ENCODE measurements around the gene ATP11B. TPM values are rescaled to one million over a fixed set of nuclear protein-coding genes. Genes with fewer than 3 reads are reported as not detected.

The ATP11B gene
- total RNA-seq, 2 donors from 2014 or later: 91.1 to 105 TPM

DNA sequence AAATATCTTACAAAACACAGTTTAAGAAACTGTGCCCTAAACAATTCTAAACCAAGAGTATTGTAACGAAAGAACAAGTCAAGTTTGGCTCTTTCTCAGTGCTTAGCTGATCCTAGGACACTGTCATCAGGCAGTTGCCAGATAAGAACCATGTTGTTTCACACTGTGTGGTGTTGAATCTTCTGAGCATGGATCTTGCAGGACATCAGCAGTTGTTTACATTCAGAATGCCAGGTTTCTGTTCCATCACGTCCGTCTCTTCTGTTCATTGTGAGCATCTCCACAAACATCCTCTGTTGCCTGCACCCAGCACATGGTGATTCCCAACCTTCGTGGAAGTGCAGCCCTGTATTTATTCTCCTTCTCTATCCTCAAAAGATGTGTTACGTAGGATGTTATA is 119.2 kb downstream of the ATP11B start:
- Mint-ChIP-seq H3K4me3 (no peak overlapping the region), H3K36me3 (ENCODE audit: insufficient read depth in 2 of 2) (peaks cover 4 to 5% of the 10 kb centered on the region in 2 donors), H3K4me1 (ENCODE audit: low read depth) (peaks cover 57% of the 10 kb centered on the region), H3K27ac (peak overlapping the region; percentile 58), H3K9me3 (no peaks in the 10 kb centered on the region), H3K27me3 (ENCODE audit: low read depth) (no peaks in the 10 kb centered on the region)
- DNase-seq (no peak), ATAC-seq (replicated peaks in 1 of 2) (no peak)

DNA sequence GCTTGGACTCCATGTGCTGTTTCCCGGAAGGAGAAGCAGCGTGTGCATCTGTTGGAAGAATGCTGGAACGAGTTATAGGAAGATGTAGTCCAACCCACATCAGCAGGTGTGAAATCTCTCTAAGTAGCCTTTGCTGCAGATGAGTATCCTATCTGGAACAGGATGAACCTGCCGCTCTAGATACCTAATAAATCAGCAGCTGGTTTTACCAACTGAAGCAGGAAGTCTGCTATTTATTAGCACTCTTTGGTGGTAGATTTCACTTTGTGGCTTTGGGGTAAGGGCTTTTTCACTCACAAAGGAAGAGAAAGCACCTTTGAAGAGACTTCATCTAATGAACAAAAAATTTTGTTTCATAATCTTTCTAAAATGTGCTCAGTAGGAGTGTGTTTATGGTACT is 120.6 kb downstream of the ATP11B start:
- H3K4me3 Mint-ChIP-seq: peak overlapping the region in 1 of 2 donors; percentile 10
- peaks cover 56% of the 10 kb centered on the region for H3K4me1 Mint-ChIP-seq (ENCODE audit: low read depth)
- no peaks in the 10 kb centered on the region for H3K27me3 Mint-ChIP-seq (ENCODE audit: low read depth)
- H3K27ac Mint-ChIP-seq: peak overlapping the region; percentile 18
- DNase-seq (no peak), ATAC-seq (replicated peaks in 1 of 2) (peak in 1 of 2 donors; percentile 16)
- H3K9me3 Mint-ChIP-seq: no peaks in the 10 kb centered on the region
- peaks cover 4 to 5% of the 10 kb centered on the region in 2 donors for H3K36me3 Mint-ChIP-seq (ENCODE audit: insufficient read depth in 2 of 2)

DNA sequence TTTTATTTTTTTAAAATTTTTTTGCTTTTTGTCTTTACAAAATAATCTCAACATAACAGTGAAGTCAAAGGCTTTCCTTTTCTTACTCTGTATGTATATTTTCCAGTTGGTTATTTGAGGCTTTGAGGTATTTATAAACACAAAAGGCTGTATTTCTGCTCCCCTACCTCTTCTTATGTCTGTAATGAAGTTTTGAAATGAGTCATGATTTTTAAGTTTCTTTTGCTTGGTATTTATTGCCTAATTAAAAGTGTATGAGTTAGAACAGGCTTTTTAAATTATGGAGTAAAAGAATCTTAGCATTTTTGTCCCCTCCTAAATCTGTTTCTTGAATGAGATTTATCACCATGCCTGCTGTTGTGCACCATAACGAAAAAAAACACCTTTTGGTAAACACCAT is 121.0 kb downstream of the ATP11B start:
- DNase-seq (no peak), ATAC-seq (replicated peaks in 1 of 2) (no peak)
- Mint-ChIP-seq H3K27ac (peak overlapping the region; percentile 57), H3K36me3 (ENCODE audit: insufficient read depth in 2 of 2) (peaks cover 4 to 5% of the 10 kb centered on the region in 2 donors), H3K9me3 (no peaks in the 10 kb centered on the region), H3K4me1 (ENCODE audit: low read depth) (peaks cover 52% of the 10 kb centered on the region), H3K4me3 (peak overlapping the region in 1 of 2 donors; percentile 36), H3K27me3 (ENCODE audit: low read depth) (no peaks in the 10 kb centered on the region)

- no peak overlapping the region for H3K4me3 Mint-ChIP-seq
- H3K27ac Mint-ChIP-seq: no peak overlapping the region
- ATAC-seq (replicated peaks in 1 of 2) (no peak), DNase-seq (no peak)
- H3K36me3 Mint-ChIP-seq (ENCODE audit: insufficient read depth in 2 of 2): peaks cover 4 to 5% of the 10 kb centered on the region in 2 donors
- no peaks in the 10 kb centered on the region for H3K27me3 Mint-ChIP-seq (ENCODE audit: low read depth)
- H3K9me3 Mint-ChIP-seq: no peaks in the 10 kb centered on the region
- peaks cover 28% of the 10 kb centered on the region for H3K4me1 Mint-ChIP-seq (ENCODE audit: low read depth)
These were observed 123.8 kb downstream of the ATP11B start for GRCh38 chr3:182917134-182917533.

- peaks cover 1 to 6% of the 10 kb centered on the region in 2 donors for H3K36me3 Mint-ChIP-seq (ENCODE audit: insufficient read depth in 2 of 2)
- H3K27me3 Mint-ChIP-seq (ENCODE audit: low read depth): no peaks in the 10 kb centered on the region
- no peak for DNase-seq
- ATAC-seq (replicated peaks in 1 of 2): no peak
- peaks cover under 1% of the 10 kb centered on the region for H3K4me1 Mint-ChIP-seq (ENCODE audit: low read depth)
- H3K4me3 Mint-ChIP-seq: no peak overlapping the region
- no peaks in the 10 kb centered on the region for H3K9me3 Mint-ChIP-seq
- no peak overlapping the region for H3K27ac Mint-ChIP-seq
These were observed 126.6 kb downstream of the ATP11B start for GRCh38 chr3:182919866-182920357.

DNA sequence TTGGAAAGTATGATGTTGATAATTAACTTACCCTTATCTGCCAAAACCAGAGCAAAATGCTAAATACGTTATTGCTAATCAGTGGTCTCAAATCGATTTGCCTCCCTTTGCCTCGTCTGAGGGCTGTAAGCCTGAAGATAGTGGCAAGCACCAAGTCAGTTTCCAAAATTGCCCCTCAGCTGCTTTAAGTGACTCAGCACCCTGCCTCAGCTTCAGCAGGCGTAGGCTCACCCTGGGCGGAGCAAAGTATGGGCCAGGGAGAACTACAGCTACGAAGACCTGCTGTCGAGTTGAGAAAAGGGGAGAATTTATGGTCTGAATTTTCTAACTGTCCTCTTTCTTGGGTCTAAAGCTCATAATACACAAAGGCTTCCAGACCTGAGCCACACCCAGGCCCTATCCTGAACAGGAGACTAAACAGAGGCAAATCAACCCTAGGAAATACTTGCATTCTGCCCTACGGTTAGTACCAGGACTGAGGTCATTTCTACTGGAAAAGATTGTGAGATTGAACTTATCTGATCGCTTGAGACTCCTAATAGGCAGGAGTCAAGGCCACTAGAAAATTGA is 127.3 kb downstream of the ATP11B start:
- no peak for ATAC-seq (replicated peaks in 1 of 2)
- Mint-ChIP-seq H3K9me3 (no peaks in the 10 kb centered on the region), H3K27ac (peak overlapping the region; percentile 42), H3K27me3 (ENCODE audit: low read depth) (no peaks in the 10 kb centered on the region), H3K4me1 (ENCODE audit: low read depth) (no peaks in the 10 kb centered on the region), H3K36me3 (ENCODE audit: insufficient read depth in 2 of 2) (peaks cover 1 to 6% of the 10 kb centered on the region in 2 donors), H3K4me3 (no peak overlapping the region)
- DNase-seq: no peak

- Mint-ChIP-seq H3K36me3 (ENCODE audit: insufficient read depth in 2 of 2) (peaks cover 4 to 6% of the 10 kb centered on the region in 2 donors), H3K27me3 (ENCODE audit: low read depth) (no peaks in the 10 kb centered on the region), H3K4me3 (no peak overlapping the region), H3K4me1 (ENCODE audit: low read depth) (no peaks in the 10 kb centered on the region), H3K27ac (no peak overlapping the region), H3K9me3 (peaks cover 0 to 4% of the 10 kb centered on the region in 2 donors)
- no peak for DNase-seq
- no peak for ATAC-seq (replicated peaks in 1 of 2)
These were observed 128.5 kb downstream of the ATP11B start for GRCh38 chr3:182921665-182922355.

GRCh38 chr3:182925330-182925943 is 132.1 kb downstream of the ATP11B start:
- H3K27me3 Mint-ChIP-seq (ENCODE audit: low read depth): no peaks in the 10 kb centered on the region
- ATAC-seq (replicated peaks in 1 of 2) (no peak), DNase-seq (no peak)
- H3K36me3 Mint-ChIP-seq (ENCODE audit: insufficient read depth in 2 of 2): peaks cover 4 to 11% of the 10 kb centered on the region in 2 donors
- H3K27ac Mint-ChIP-seq: peak overlapping the region; percentile 54
- H3K4me1 Mint-ChIP-seq (ENCODE audit: low read depth): no peaks in the 10 kb centered on the region
- H3K4me3 Mint-ChIP-seq: no peak overlapping the region
- H3K9me3 Mint-ChIP-seq: peaks cover 0 to 4% of the 10 kb centered on the region in 2 donors

GRCh38 chr3:182925944-182926337 is 132.6 kb downstream of the ATP11B start:
- Mint-ChIP-seq H3K9me3 (peaks cover 0 to 4% of the 10 kb centered on the region in 2 donors), H3K27ac (no peak overlapping the region), H3K4me1 (ENCODE audit: low read depth) (no peaks in the 10 kb centered on the region), H3K36me3 (ENCODE audit: insufficient read depth in 2 of 2) (peaks cover 4 to 13% of the 10 kb centered on the region in 2 donors), H3K27me3 (ENCODE audit: low read depth) (no peaks in the 10 kb centered on the region), H3K4me3 (no peak overlapping the region)
- ATAC-seq (replicated peaks in 1 of 2): no peak
- no peak for DNase-seq

GRCh38 chr3:182935803-182936202 is 142.5 kb downstream of the ATP11B start:
- H3K9me3 Mint-ChIP-seq: peaks cover 0 to 2% of the 10 kb centered on the region in 2 donors
- DNase-seq: no peak
- H3K4me3 Mint-ChIP-seq: no peak overlapping the region
- no peaks in the 10 kb centered on the region for H3K27me3 Mint-ChIP-seq (ENCODE audit: low read depth)
- ATAC-seq (replicated peaks in 1 of 2): peak in 1 of 2 donors; percentile 30
- H3K4me1 Mint-ChIP-seq (ENCODE audit: low read depth): peaks cover 20% of the 10 kb centered on the region
- peak overlapping the region; percentile 49 for H3K27ac Mint-ChIP-seq
- peaks cover 6 to 9% of the 10 kb centered on the region in 2 donors for H3K36me3 Mint-ChIP-seq (ENCODE audit: insufficient read depth in 2 of 2)

DNA sequence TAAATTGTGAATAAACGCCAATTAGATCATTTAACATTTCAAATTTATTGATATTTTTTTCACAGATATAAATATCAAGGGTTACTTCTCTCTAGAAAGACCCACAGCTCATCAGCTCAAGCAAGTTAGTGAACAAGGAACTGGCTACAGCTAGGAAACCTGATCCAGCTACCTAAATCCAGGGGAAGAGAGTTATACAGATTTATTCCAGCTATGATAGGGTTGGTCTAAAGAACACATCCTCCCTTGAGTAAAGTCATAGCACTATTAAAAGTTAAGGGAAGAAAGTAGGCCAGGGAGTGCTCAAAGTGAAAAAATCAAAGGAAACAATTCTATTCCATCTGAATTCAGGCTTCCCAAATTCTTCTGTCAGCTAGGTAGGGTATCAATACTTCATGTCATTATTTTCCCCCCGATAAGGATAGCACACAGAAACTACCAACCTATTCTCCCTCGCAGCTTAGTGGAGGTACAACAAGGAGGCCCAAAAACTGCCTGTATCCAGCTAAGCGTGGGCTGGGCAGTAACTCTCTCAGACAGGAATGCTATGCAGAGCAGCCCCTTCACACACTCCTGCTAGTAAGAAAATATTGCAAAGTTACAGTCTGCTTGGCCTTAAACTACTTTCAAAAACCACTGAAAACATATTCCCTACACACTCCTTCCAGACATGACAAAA is 143.1 kb downstream of the ATP11B start:
- peaks cover 3 to 5% of the 10 kb centered on the region in 2 donors for H3K36me3 Mint-ChIP-seq (ENCODE audit: insufficient read depth in 2 of 2)
- DNase-seq: no peak
- peaks cover 0 to 2% of the 10 kb centered on the region in 2 donors for H3K9me3 Mint-ChIP-seq
- H3K4me3 Mint-ChIP-seq: no peak overlapping the region
- H3K27me3 Mint-ChIP-seq (ENCODE audit: low read depth): no peaks in the 10 kb centered on the region
- peak overlapping the region; percentile 49 for H3K27ac Mint-ChIP-seq
- H3K4me1 Mint-ChIP-seq (ENCODE audit: low read depth): peaks cover 20% of the 10 kb centered on the region
- ATAC-seq (replicated peaks in 1 of 2): no peak

DNA sequence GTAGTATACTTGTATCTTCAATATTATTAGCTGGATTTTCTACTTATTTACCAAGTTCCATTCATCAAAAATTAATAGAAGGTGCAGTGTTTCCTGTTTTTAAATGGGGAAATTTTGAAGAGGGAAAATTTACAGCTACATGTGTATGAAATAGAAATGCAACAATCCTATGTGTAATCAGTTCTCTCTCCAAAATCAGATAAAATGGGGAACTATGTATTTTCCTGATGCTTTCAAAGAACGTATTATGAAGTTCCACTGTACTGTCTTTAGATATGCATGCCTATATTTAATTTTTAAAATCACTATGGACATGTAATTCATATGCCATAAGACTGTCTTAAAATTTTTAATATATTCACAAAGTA is 143.6 kb downstream of the ATP11B start:
- H3K4me3 Mint-ChIP-seq: no peak overlapping the region
- H3K4me1 Mint-ChIP-seq (ENCODE audit: low read depth): peaks cover 20% of the 10 kb centered on the region
- DNase-seq: no peak
- peaks cover 0 to 2% of the 10 kb centered on the region in 2 donors for H3K9me3 Mint-ChIP-seq
- H3K27ac Mint-ChIP-seq: no peak overlapping the region
- H3K27me3 Mint-ChIP-seq (ENCODE audit: low read depth): no peaks in the 10 kb centered on the region
- H3K36me3 Mint-ChIP-seq (ENCODE audit: insufficient read depth in 2 of 2): peaks cover 2 to 5% of the 10 kb centered on the region in 2 donors
- no peak for ATAC-seq (replicated peaks in 1 of 2)

All from activated T-cell treated with anti-CD3 and anti-CD28 coated beads, Interleukin-2, amount 50 U/mL, for 72 hours (primary cell).